ENCODE measurements around the gene SERPINB10. TPM values are rescaled to one million over a fixed set of nuclear protein-coding genes. Genes with fewer than 3 reads are reported as not detected.

The SERPINB10 gene
- total RNA-seq, 1 experiment from 2014 or later: not detected

DNA sequence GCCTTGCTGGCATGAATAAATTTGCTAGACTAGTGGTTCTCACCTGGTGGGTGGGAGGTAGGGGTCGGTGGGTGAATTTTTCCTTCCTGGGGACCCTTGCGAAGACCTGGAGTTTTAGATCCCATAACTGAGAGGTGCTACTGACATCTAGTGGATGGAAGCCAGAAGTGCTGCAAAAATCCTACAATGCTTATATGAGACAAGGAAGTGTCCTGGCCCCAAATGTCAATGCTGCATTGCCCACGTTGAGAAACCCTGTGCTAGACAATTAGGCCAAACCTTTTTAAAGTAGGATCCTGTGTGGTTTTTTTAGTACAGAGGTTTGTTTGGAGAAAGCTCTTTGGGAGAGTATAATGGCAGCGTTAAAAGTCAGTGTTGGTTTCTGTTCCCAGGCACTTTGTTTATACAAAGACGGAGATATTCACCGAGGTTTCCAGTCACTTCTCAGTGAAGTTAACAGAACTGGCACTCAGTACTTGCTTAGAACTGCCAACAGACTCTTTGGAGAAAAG is 71.7 kb downstream of the SERPINB10 start:
- Histone ChIP-seq H4K20me1 (ENCODE audit: insufficient read depth) (no peaks in the 10 kb centered on the region), H3K27me3 (ENCODE audit: insufficient read depth, low read length) (no peaks in the 10 kb centered on the region), H3K4me2 (ENCODE audit: low read length) (peak overlapping the region; percentile 22), H3K4me1 (ENCODE audit: control insufficient read depth in 1 of 2, insufficient read depth in 2 of 2, low read length in 2 of 2) (peaks cover 0 to 6% of the 10 kb centered on the region in 2 experiments; a peak in 3 of 4 replicates), H3K4me3 (replicated peaks in 1 of 2; ENCODE audit: low read depth in 1 of 2, low read length in 2 of 2) (no peak overlapping the region), H2AFZ (ENCODE audit: low read depth, low read length, poor library complexity, severe bottlenecking) (peak overlapping the region; percentile 60), H3K27ac (ENCODE audit: low read depth, low read length) (no peak overlapping the region), H3K36me3 (ENCODE audit: control insufficient read depth in 1 of 2, insufficient read depth in 2 of 2, low read length in 2 of 2) (no peaks in the 10 kb centered on the region), H3K79me2 (ENCODE audit: insufficient read depth, low read length) (no peaks in the 10 kb centered on the region), H3K9me2 (ENCODE audit: insufficient read depth) (no peaks in the 10 kb centered on the region), H3K9ac (ENCODE audit: low read length) (no peak overlapping the region), H3K9me3 (ENCODE audit: control insufficient read depth in 1 of 2, insufficient read depth in 1 of 2, low read depth in 1 of 2, low read length in 2 of 2) (no peaks in the 10 kb centered on the region)
- intact Hi-C loops (cut with micrococcal nuclease): no loop called here
- ATAC-seq (peak; percentile 87), DNase-seq (ENCODE audit: low read depth, low spot score) (peak; percentile 41)
- ChIA-PET CTCF (no interaction called here), RAD21 (ENCODE audit: low non-redundant PET in 1 of 2, low total read pairs in 2 of 2, uncharacterized antibody in 2 of 2, unreplicated experiment in 2 of 2) (no interaction called here), POLR2A (no interaction called here)
- no TSS peak for BruUV-seq (replicated peaks)
- TF ChIP-seq EZH2 (IDR thresholded peaks at IDR 0.05) (no peak), YY1 (IDR thresholded peaks at IDR 0.05; ENCODE audit: extremely low read depth, insufficient replicate concordance, low read depth, low read length) (no peak), EZH2phosphoT487 (IDR thresholded peaks at IDR 0.05; ENCODE audit: borderline replicate concordance) (no peak), ATF3 (IDR thresholded peaks at IDR 0.05) (no peak), TCF7L2 (IDR thresholded peaks at IDR 0.05; ENCODE audit: borderline replicate concordance, extremely low read depth, insufficient read depth, insufficient read length) (no peak), MAX (IDR thresholded peaks at IDR 0.05) (no peak), RAD21 (IDR thresholded peaks at IDR 0.05; ENCODE audit: low read depth) (peak; percentile 62)
- TF ChIP-seq, protein P1, sequence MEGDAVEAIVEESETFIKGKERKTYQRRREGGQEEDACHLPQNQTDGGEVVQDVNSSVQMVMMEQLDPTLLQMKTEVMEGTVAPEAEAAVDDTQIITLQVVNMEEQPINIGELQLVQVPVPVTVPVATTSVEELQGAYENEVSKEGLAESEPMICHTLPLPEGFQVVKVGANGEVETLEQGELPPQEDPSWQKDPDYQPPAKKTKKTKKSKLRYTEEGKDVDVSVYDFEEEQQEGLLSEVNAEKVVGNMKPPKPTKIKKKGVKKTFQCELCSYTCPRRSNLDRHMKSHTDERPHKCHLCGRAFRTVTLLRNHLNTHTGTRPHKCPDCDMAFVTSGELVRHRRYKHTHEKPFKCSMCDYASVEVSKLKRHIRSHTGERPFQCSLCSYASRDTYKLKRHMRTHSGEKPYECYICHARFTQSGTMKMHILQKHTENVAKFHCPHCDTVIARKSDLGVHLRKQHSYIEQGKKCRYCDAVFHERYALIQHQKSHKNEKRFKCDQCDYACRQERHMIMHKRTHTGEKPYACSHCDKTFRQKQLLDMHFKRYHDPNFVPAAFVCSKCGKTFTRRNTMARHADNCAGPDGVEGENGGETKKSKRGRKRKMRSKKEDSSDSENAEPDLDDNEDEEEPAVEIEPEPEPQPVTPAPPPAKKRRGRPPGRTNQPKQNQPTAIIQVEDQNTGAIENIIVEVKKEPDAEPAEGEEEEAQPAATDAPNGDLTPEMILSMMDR (IDR thresholded peaks at IDR 0.05 in 2 of 3, conservative IDR thresholded peaks at IDR 0.05 in 1 of 3; ENCODE audit: borderline replicate concordance in 1 of 3, insufficient read depth in 1 of 3, low read depth in 2 of 3, low read length in 2 of 3): peak; percentile 45 to 95 (median 89); a peak in 5 of 6 replicates
